Measurements from ENCODE around the gene ARHGAP1. TPM values are rescaled to one million over a fixed set of nuclear protein-coding genes. Genes with fewer than 3 reads are reported as not detected.
"Not testable (repeated sequence)": the region's sequence is repeated elsewhere in the genome, so short reads cannot be mapped to it uniquely, and the experiment has no call there.

ARHGAP1 gene
- total and polyA plus RNA-seq, 2 donors (not counting 3 experiments of a cell fraction or from before 2014, with no cell fraction given) = 30.9 to 58.2 TPM

DNA sequence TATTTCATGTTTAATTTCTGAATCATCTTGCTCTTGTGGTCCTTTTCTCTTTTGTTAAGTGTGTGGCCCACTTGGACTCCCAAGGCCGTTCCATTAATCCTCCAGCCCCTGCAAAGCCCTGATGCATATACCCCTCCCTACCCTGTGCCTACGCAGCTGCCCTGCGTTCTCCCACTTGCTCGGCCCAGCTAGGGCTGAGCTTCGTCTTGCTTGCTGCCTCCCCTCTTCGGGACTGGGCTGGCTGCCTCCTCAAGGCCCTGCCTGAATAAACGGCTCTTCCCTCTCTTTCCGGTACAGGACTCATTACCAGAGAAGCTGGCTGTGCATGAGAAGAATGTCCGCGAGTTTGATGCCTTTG, 28.5 kb downstream of the ARHGAP1 start:
- Histone ChIP-seq H3K4me3 (replicated peaks in 1 of 3; ENCODE audit: insufficient read depth in 1 of 3, low read depth in 1 of 3, low read length in 3 of 3) (no peak overlapping the region), H3K4me1 (ENCODE audit: control insufficient read depth, extremely low read depth, insufficient read depth, low read length) (no peaks in the 10 kb centered on the region), H4K20me1 (replicated peaks; ENCODE audit: control insufficient read depth, extremely low read depth, insufficient read depth, low read length) (no peaks in the 10 kb centered on the region), H3K79me2 (ENCODE audit: control insufficient read depth, insufficient read depth, low read length) (no peaks in the 10 kb centered on the region), H3K4me2 (ENCODE audit: insufficient read depth, low read length) (no peak overlapping the region), H3K9ac (replicated peaks; ENCODE audit: extremely low read depth, insufficient read depth, low read length) (no peak overlapping the region), H3K27me3 (ENCODE audit: control insufficient read depth in 2 of 2, insufficient read depth in 2 of 2, low read length in 2 of 2) (no peaks in the 10 kb centered on the region), H3K9me1 (replicated peaks; ENCODE audit: control insufficient read depth, extremely low read depth, insufficient read depth, low read length) (no peaks in the 10 kb centered on the region), H3K36me3 (ENCODE audit: control insufficient read depth in 2 of 2, extremely low read depth in 1 of 2, insufficient read depth in 2 of 2, low read length in 2 of 2) (peaks cover 16 to 40% of the 10 kb centered on the region in 2 experiments), H3K27ac (ENCODE audit: insufficient read depth, low read depth, low read length) (no peak overlapping the region), H3K9me3 (replicated peaks; ENCODE audit: control insufficient read depth, insufficient read depth, low read length) (no peaks in the 10 kb centered on the region), H2AFZ (ENCODE audit: low read depth, low read length) (no peak overlapping the region)
- TF ChIP-seq POLR2A (IDR thresholded peaks at IDR 0.05; ENCODE audit: low read depth, low read length) = no peak
- no peak for TF ChIP-seq MAX (IDR thresholded peaks at IDR 0.05; ENCODE audit: insufficient read depth, insufficient read length)
- dilution Hi-C loops (cut with MboI; ENCODE audit: extremely low pct_ligation_motif_present, low sequenced_read_pairs) (no loop called here), intact Hi-C loops (cut with micrococcal nuclease) (no loop called here)
- DNase-seq (ENCODE audit: low read depth, low spot score) = no peak
- POLR2A ChIA-PET = no interaction called here
- FAIRE-seq = no peak
- CTCF ChIA-PET = no interaction called here
- BruUV-seq (replicated peaks) = no TSS peak

DNA sequence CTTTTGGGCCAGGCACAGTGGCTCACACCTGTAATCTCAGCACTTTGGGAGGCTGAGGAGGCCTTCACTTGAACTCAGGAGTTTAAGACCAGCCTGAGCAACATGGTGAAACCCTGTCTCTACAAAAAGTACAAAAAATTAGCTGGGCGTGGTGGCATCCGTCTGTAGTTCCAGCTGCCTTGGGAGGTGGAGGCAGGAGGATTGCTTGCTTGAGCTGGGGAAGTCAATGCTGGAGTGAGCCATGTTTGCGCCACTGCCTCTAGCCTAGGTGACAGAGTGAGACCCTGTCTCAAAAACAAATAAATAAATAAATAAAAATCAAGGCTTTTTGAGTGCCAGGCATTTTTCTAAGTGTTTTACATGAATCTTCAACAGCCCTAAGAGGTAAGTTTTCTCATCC, 29.9 kb downstream of the ARHGAP1 start:
- DNase-seq (ENCODE audit: low read depth, low spot score); FAIRE-seq; H3K4me2 ChIP-seq (ENCODE audit: insufficient read depth, low read length); BruUV-seq (replicated peaks); H3K4me3 ChIP-seq (replicated peaks in 1 of 3; ENCODE audit: insufficient read depth in 1 of 3, low read depth in 1 of 3, low read length in 3 of 3); H3K9me1 ChIP-seq (replicated peaks; ENCODE audit: control insufficient read depth, extremely low read depth, insufficient read depth, low read length); H3K9ac ChIP-seq (replicated peaks; ENCODE audit: extremely low read depth, insufficient read depth, low read length); POLR2A ChIA-PET; intact Hi-C loops (cut with micrococcal nuclease); H3K27me3 ChIP-seq (ENCODE audit: control insufficient read depth in 2 of 2, insufficient read depth in 2 of 2, low read length in 2 of 2); H3K9me3 ChIP-seq (replicated peaks; ENCODE audit: control insufficient read depth, insufficient read depth, low read length); H3K27ac ChIP-seq (ENCODE audit: insufficient read depth, low read depth, low read length); H4K20me1 ChIP-seq (replicated peaks; ENCODE audit: control insufficient read depth, extremely low read depth, insufficient read depth, low read length); dilution Hi-C loops (cut with MboI; ENCODE audit: extremely low pct_ligation_motif_present, low sequenced_read_pairs); H3K79me2 ChIP-seq (ENCODE audit: control insufficient read depth, insufficient read depth, low read length); H3K4me1 ChIP-seq (ENCODE audit: control insufficient read depth, extremely low read depth, insufficient read depth, low read length); H2AFZ ChIP-seq (ENCODE audit: low read depth, low read length): not testable (repeated sequence)
- peaks cover 17 to 43% of the 10 kb centered on the region in 2 experiments for H3K36me3 ChIP-seq (ENCODE audit: control insufficient read depth in 2 of 2, extremely low read depth in 1 of 2, insufficient read depth in 2 of 2, low read length in 2 of 2)
- CTCF ChIA-PET = interaction anchor here (0.9 kb wide), 1 partner anchor 11 kb away, joined by 3 read pairs; no protein-coding TSS in a partner anchor
